Astrocyte (in vitro differentiated cells and primary cell): ENCODE measurements around the gene TMEM115. TPM values are rescaled to one million over a fixed set of nuclear protein-coding genes. Genes with fewer than 3 reads are reported as not detected.

Experiments used
- total RNA-seq: library from RNA; stranded (reverse); gene quantifications from 2 replicates; pipeline ENCODE4 v1.2.1, GENCODE V29; 2021

TMEM115 gene
- total RNA-seq, 1 donor from 2014 or later = 48.7 TPM

Other genes starting within 250 kb of the TMEM115 start
- gene SEMA3F, start 204.2 kb downstream of the TMEM115 start, total RNA-seq = 5.1 and 6.6 TPM in 2 replicates
- not detected in 2 replicates for gene GNAT1, start 167.9 kb downstream of the TMEM115 start, total RNA-seq
- 0.68 and 1.9 TPM in 2 replicates for gene SLC38A3, start 154.2 kb downstream of the TMEM115 start, total RNA-seq
- 380 and 381 TPM in 2 replicates for gene GNAI2, start 123.3 kb downstream of the TMEM115 start, total RNA-seq
- gene SEMA3B, start 90.4 kb downstream of the TMEM115 start, total RNA-seq = 4.9 and 5.9 TPM in 2 replicates
- 0.30 TPM in 1 of 2 replicates, not detected in the other for gene LSMEM2, start 80.4 kb downstream of the TMEM115 start, total RNA-seq
- gene IFRD2, start 67.1 kb downstream of the TMEM115 start, total RNA-seq = 59.2 and 66.8 TPM in 2 replicates
- 6.3 and 6.9 TPM in 2 replicates for gene HYAL3, start 60.1 kb downstream of the TMEM115 start, total RNA-seq
- 6.3 and 7.0 TPM in 2 replicates for gene NAA80, start 60.1 kb downstream of the TMEM115 start, total RNA-seq
- 0.27 and 0.46 TPM in 2 replicates for gene HYAL1, start 55.9 kb downstream of the TMEM115 start, total RNA-seq
- 42.9 and 45.8 TPM in 2 replicates for gene HYAL2, start 36.8 kb downstream of the TMEM115 start, total RNA-seq
- 39.5 and 41.4 TPM in 2 replicates for gene TUSC2, start 31.3 kb downstream of the TMEM115 start, total RNA-seq
- gene RASSF1, start 18.7 kb downstream of the TMEM115 start, total RNA-seq = 19.5 and 26.5 TPM in 2 replicates
- gene ZMYND10, start 13.8 kb downstream of the TMEM115 start, total RNA-seq = 0.39 and 0.55 TPM in 2 replicates
- 15.7 and 20.3 TPM in 2 replicates for gene NPRL2, start 8.7 kb downstream of the TMEM115 start, total RNA-seq
- 18.9 and 19.4 TPM in 2 replicates for gene CYB561D2, start 8.7 kb downstream of the TMEM115 start, total RNA-seq
- gene CACNA2D2, start 144.1 kb upstream of the TMEM115 start, total RNA-seq = 0.31 and 1.00 TPM in 2 replicates
- gene C3orf18, start 208.2 kb upstream of the TMEM115 start, total RNA-seq = 7.2 and 8.0 TPM in 2 replicates
- gene HEMK1, start 210.0 kb upstream of the TMEM115 start, total RNA-seq = 13.6 and 15.7 TPM in 2 replicates